ENCODE measurements around the gene EPS8L2.
A peak's percentile ranks its signal among the peaks of the same experiment; 100 is the strongest.

EPS8L2 gene

DNA sequence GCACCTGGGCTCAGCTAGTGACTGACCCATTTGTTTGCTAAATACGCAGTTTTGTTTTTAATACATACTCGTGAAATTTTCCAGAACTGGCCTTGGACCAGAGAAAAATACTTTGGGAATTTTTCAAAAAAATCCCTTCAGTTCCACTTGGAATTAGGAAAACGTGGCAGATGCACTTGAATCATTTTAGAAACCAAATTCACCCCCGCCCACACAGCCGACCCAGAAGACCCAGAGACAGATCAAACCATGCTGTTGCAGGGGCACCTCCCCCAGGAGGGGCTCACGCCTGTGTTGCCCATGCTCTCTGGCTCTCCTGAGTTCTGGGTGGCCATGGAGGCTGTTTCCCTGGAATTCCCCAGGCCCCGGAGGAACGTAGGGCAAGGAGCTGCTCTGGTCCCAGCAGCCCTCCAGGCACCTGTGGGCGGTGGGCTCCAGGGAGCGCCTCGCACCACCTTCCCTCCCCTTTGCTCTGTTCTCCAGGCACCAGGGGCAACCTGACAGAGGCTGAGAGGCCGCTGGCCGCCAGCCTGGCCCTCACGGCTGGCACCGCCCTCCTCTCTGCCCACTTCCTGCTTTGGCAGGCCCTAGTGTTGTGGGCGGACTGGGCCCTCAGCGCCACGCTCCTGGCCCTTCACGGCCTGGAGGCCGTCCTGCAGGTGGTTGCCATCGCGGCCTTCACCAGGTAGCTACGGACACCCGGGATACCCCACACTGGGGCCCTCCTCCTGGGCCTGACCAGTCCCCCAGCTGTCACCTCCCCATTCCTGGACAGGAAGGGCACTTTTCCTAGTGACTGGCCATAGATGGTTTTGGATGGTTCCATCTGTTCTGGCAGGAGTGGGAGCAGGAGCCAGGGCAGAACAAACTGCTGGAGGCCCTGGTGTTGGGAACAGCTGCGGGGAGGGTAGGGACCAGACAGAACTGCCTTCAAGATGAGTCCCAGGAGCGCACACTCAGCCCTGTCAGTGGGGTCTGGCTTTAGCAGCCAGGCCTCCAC is 3.3 kb upstream of the EPS8L2 start:
- TF ChIP-seq EGR2 (tag by site-specific recombination; IDR thresholded peaks at IDR 0.05; ENCODE audit: low read depth) (0 out of 2 replicates have a peak, but pooled peaks have one; percentile 11), PRDM10 (tag by site-specific recombination; IDR thresholded peaks at IDR 0.05) (peak; percentile 40; the same call in 1 of the 2 replicates), ZNF133 (tag by site-specific recombination; IDR thresholded peaks at IDR 0.05) (no peak), ZFHX2 (tag by site-specific recombination; conservative IDR thresholded peaks at IDR 0.05) (peak; percentile 56), ZSCAN5A (tag by site-specific recombination; IDR thresholded peaks at IDR 0.05) (no peak), ZNF341 (tag by site-specific recombination; IDR thresholded peaks at IDR 0.05; ENCODE audit: low read depth) (peak; percentile 76), ZNF600 (tag by site-specific recombination; IDR thresholded peaks at IDR 0.05) (peak; percentile 88)
- no peaks in the 10 kb centered on the region for H3K4me1 ChIP-seq (ENCODE audit: control insufficient read depth, insufficient read depth, low read length)
- CTCF ChIA-PET: interaction anchor here (1.0 kb wide), 1 partner anchor 25 kb away, joined by 6 read pairs; no protein-coding TSS in a partner anchor
- H3K36me3 ChIP-seq (ENCODE audit: control insufficient read depth in 2 of 2, insufficient read depth in 1 of 2, low read length in 2 of 2): peaks cover 0 to 49% of the 10 kb centered on the region in 2 experiments; a peak in 1 of 3 replicates
- no peaks in the 10 kb centered on the region for H3K9me3 ChIP-seq (ENCODE audit: control insufficient read depth, insufficient read depth, low read depth, low read length)
- no peak overlapping the region for H3K4me3 ChIP-seq (ENCODE audit: low read depth, low read length)
- POLR2A ChIA-PET: interaction anchor here (1.1 to 1.6 kb wide), 3 partner anchors 10 to 143 kb away, joined by 3 to 4 read pairs (median 3); partner anchors contain the start of gene LMNTD2
- no peak overlapping the region for H3K27ac ChIP-seq (ENCODE audit: extremely low read depth, low read depth, low read length)

DNA sequence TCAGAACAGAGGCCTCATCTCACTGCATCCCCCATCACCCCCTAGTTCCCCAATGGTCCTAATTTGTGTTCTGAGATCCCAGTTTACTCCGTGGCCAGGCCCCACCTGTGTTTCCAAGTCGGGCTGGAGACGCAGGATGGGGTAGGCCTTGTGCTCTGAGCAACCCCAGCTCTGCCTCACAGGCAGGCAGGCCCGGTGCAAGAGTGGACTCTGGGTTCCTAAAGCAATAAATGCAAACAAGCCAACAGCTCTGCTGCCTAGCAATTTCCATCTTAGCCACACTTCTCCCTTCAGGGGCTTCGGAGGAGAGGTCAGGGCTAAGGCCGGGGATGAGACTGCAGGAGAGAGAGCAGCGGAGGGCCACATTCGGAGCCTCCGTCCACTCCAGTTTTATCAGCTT is 2.5 kb upstream of the EPS8L2 start:
- ChIA-PET CTCF (interaction anchor here (0.6 to 1.0 kb wide), 2 partner anchors 24 to 128 kb away, joined by 4 to 6 read pairs; no protein-coding TSS in a partner anchor), POLR2A (interaction anchor here (0.6 to 2.4 kb wide), 5 partner anchors 8 to 143 kb away, joined by 3 to 19 read pairs (median 4); partner anchors contain the start of genes DEAF1, LMNTD2 and TMEM80)
- H3K9me3 ChIP-seq (ENCODE audit: control insufficient read depth, insufficient read depth, low read depth, low read length): no peaks in the 10 kb centered on the region
- H3K4me1 ChIP-seq (ENCODE audit: control insufficient read depth, insufficient read depth, low read length): no peaks in the 10 kb centered on the region
- TF ChIP-seq ZNF223 (tag by site-specific recombination; IDR thresholded peaks at IDR 0.05) (no peak), ZNF600 (tag by site-specific recombination; IDR thresholded peaks at IDR 0.05) (peak; percentile 8; the same call in 1 of the 2 replicates), REPIN1 (tag by site-specific recombination; IDR thresholded peaks at IDR 0.05; ENCODE audit: low read depth) (no peak), ZNF239 (tag by site-specific recombination; IDR thresholded peaks at IDR 0.05) (no peak)
- no peak overlapping the region for H3K27ac ChIP-seq (ENCODE audit: extremely low read depth, low read depth, low read length)
- H3K4me3 ChIP-seq (ENCODE audit: low read depth, low read length): no peak overlapping the region
- H3K36me3 ChIP-seq (ENCODE audit: control insufficient read depth in 2 of 2, insufficient read depth in 1 of 2, low read length in 2 of 2): peaks cover 0 to 46% of the 10 kb centered on the region in 2 experiments; a peak in 1 of 3 replicates

GRCh38 chr11:704228-704674 is 1.8 kb upstream of the EPS8L2 start:
- H3K4me1 ChIP-seq (ENCODE audit: control insufficient read depth, insufficient read depth, low read length): no peaks in the 10 kb centered on the region
- H3K4me3 ChIP-seq (ENCODE audit: low read depth, low read length): no peak overlapping the region
- ChIA-PET POLR2A (interaction anchor here (1.1 to 2.4 kb wide), 4 partner anchors 8 to 144 kb away, joined by 3 to 19 read pairs (median 4); partner anchors contain the start of genes DEAF1, LMNTD2 and TMEM80), CTCF (interaction anchor here (0.6 to 1.0 kb wide), 2 partner anchors 23 to 127 kb away, joined by 4 to 6 read pairs; no protein-coding TSS in a partner anchor)
- H3K9me3 ChIP-seq (ENCODE audit: control insufficient read depth, insufficient read depth, low read depth, low read length): no peaks in the 10 kb centered on the region
- H3K36me3 ChIP-seq (ENCODE audit: control insufficient read depth in 2 of 2, insufficient read depth in 1 of 2, low read length in 2 of 2): peaks cover 0 to 46% of the 10 kb centered on the region in 2 experiments; a peak in 1 of 3 replicates
- TF ChIP-seq SCRT1 (tag by site-specific recombination; IDR thresholded peaks at IDR 0.05; ENCODE audit: borderline replicate concordance) (peak; percentile 46; the same call in 1 of the 2 replicates), SCRT2 (tag by site-specific recombination; IDR thresholded peaks at IDR 0.05) (peak; percentile 60), ZNF138 (tag by site-specific recombination; IDR thresholded peaks at IDR 0.05; ENCODE audit: borderline replicate concordance) (no peak)
- H3K27ac ChIP-seq (ENCODE audit: extremely low read depth, low read depth, low read length): no peak overlapping the region
